GM12801 (cell line): Measurements from ENCODE around the gene GJD3.

ENCODE experiments used
- CTCF ChIP-seq: IDR thresholded peaks from one replicate; pipeline ENCODE4 v1.5.1; 2011; ENCODE audit warnings: control low read depth; ENCODE audit not compliant: insufficient read length; ENCODE audit errors: extremely low read depth

Gene GJD3

GRCh38 chr17:40333781-40334448, 30.6 kb downstream of the GJD3 start:
- no peak for TF ChIP-seq CTCF

- TF ChIP-seq CTCF: no peak
Measured at GRCh38 chr17:40331743-40332641, 32.5 kb downstream of the GJD3 start.

- TF ChIP-seq CTCF: no peak
Measured at GRCh38 chr17:40330850-40331470, 33.6 kb downstream of the GJD3 start.

- no peak for TF ChIP-seq CTCF
Measured at GRCh38 chr17:40329839-40330794, 34.4 kb downstream of the GJD3 start.

- no peak for TF ChIP-seq CTCF
Measured at GRCh38 chr17:40328386-40328766, 36.2 kb downstream of the GJD3 start.

GRCh38 chr17:40327735-40328385, 36.7 kb downstream of the GJD3 start:
- no peak for TF ChIP-seq CTCF
